ENCODE results near the gene POFUT2. TPM values are rescaled to one million over a fixed set of nuclear protein-coding genes. Genes with fewer than 3 reads are reported as not detected.

POFUT2 gene
- total RNA-seq, 2 donors from 2014 or later: 49.0 to 73.3 TPM

GRCh38 chr21:45253180-45253579, 34.5 kb downstream of the POFUT2 start:
- Histone ChIP-seq H3K4me1 (ENCODE audit: control insufficient read depth, insufficient read depth, low read length) (no peaks in the 10 kb centered on the region), H3K9me3 (ENCODE audit: control insufficient read depth, low read length) (no peaks in the 10 kb centered on the region), H3K4me3 (ENCODE audit: low read length) (no peak overlapping the region), H3K9ac (ENCODE audit: extremely low read depth, low read length, poor library complexity, severe bottlenecking) (no peak overlapping the region), H3K27ac (ENCODE audit: low read depth, low read length) (no peak overlapping the region), H3K27me3 (ENCODE audit: control insufficient read depth, insufficient read depth, low read length, poor library complexity, severe bottlenecking) (no peaks in the 10 kb centered on the region), H3K36me3 (ENCODE audit: control insufficient read depth, insufficient read depth, low read length) (no peaks in the 10 kb centered on the region)
- peaks cover 5% of the 10 kb centered on the region for H3K4me1 Mint-ChIP-seq
- WGBS, 2 experiments (ENCODE audit: insufficient coverage in 1 of 2, insufficient read length in 1 of 2): 84 to 87% methylated on average over 2 to 8 of the region's 8 CpGs
- H3K9me3 Mint-ChIP-seq: peaks cover 13% of the 10 kb centered on the region
- H3K4me3 Mint-ChIP-seq: no peak overlapping the region
- peak overlapping the region; percentile 3 for H3K27ac Mint-ChIP-seq
- no peak for TF ChIP-seq CTCF (conservative IDR thresholded peaks at IDR 0.05)
- peak; percentile 44 for DNase-seq
- H3K27me3 Mint-ChIP-seq (ENCODE audit: insufficient read depth): no peaks in the 10 kb centered on the region
- H3K36me3 Mint-ChIP-seq (ENCODE audit: low read depth): no peaks in the 10 kb centered on the region

- Mint-ChIP-seq H3K9me3 (peaks cover 13% of the 10 kb centered on the region), H3K4me3 (no peak overlapping the region), H3K4me1 (peaks cover 5% of the 10 kb centered on the region), H3K36me3 (ENCODE audit: low read depth) (no peaks in the 10 kb centered on the region), H3K27ac (no peak overlapping the region), H3K27me3 (ENCODE audit: insufficient read depth) (no peaks in the 10 kb centered on the region)
- 80 to 91% methylated on average over 4 to 13 of the region's 13 CpGs for WGBS, 2 experiments (ENCODE audit: insufficient coverage in 1 of 2, insufficient read length in 1 of 2)
- Histone ChIP-seq H3K36me3 (ENCODE audit: control insufficient read depth, insufficient read depth, low read length) (no peaks in the 10 kb centered on the region), H3K9ac (ENCODE audit: extremely low read depth, low read length, poor library complexity, severe bottlenecking) (no peak overlapping the region), H3K27me3 (ENCODE audit: control insufficient read depth, insufficient read depth, low read length, poor library complexity, severe bottlenecking) (no peaks in the 10 kb centered on the region), H3K9me3 (ENCODE audit: control insufficient read depth, low read length) (no peaks in the 10 kb centered on the region), H3K27ac (ENCODE audit: low read depth, low read length) (no peak overlapping the region), H3K4me1 (ENCODE audit: control insufficient read depth, insufficient read depth, low read length) (no peaks in the 10 kb centered on the region), H3K4me3 (ENCODE audit: low read length) (no peak overlapping the region)
- TF ChIP-seq CTCF (conservative IDR thresholded peaks at IDR 0.05): no peak
- no peak for DNase-seq
Measured at GRCh38 chr21:45252448-45252925, 35.2 kb downstream of the POFUT2 start.

- TF ChIP-seq CTCF (conservative IDR thresholded peaks at IDR 0.05): no peak
- Histone ChIP-seq H3K36me3 (ENCODE audit: control insufficient read depth, insufficient read depth, low read length) (no peaks in the 10 kb centered on the region), H3K4me3 (ENCODE audit: low read length) (no peak overlapping the region), H3K4me1 (ENCODE audit: control insufficient read depth, insufficient read depth, low read length) (no peaks in the 10 kb centered on the region), H3K27me3 (ENCODE audit: control insufficient read depth, insufficient read depth, low read length, poor library complexity, severe bottlenecking) (no peaks in the 10 kb centered on the region), H3K27ac (ENCODE audit: low read depth, low read length) (no peak overlapping the region), H3K9ac (ENCODE audit: extremely low read depth, low read length, poor library complexity, severe bottlenecking) (no peak overlapping the region), H3K9me3 (ENCODE audit: control insufficient read depth, low read length) (no peaks in the 10 kb centered on the region)
- no peak overlapping the region for H3K27ac Mint-ChIP-seq
- H3K9me3 Mint-ChIP-seq: peaks cover 13% of the 10 kb centered on the region
- no peak overlapping the region for H3K4me3 Mint-ChIP-seq
- H3K36me3 Mint-ChIP-seq (ENCODE audit: low read depth): no peaks in the 10 kb centered on the region
- H3K4me1 Mint-ChIP-seq: peaks cover 5% of the 10 kb centered on the region
- DNase-seq: peak; percentile 30
- H3K27me3 Mint-ChIP-seq (ENCODE audit: insufficient read depth): no peaks in the 10 kb centered on the region
- WGBS, 2 experiments (ENCODE audit: insufficient coverage in 1 of 2, insufficient read length in 1 of 2): 89 to 97% methylated on average over 14 to 28 of the region's 28 CpGs
Measured at GRCh38 chr21:45251635-45252447, 35.9 kb downstream of the POFUT2 start.

Data from endodermal cell (in vitro differentiated cells).